GM18909 (cell line): Measurements from ENCODE around the gene STX12.
A peak's percentile ranks its signal among the peaks of the same experiment; 100 is the strongest.
"Not testable (repeated sequence)": the region's sequence is repeated elsewhere in the genome, so short reads cannot be mapped to it uniquely, and the experiment has no call there.

Source experiments
- ATAC-seq: cut with Tn5 transposase; IDR thresholded peaks from one replicate; pipeline ENCODE4 v1.9.1; 2021; ENCODE audit warnings: mild to moderate bottlenecking; ENCODE audit not compliant: unreplicated experiment, poor library complexity

Gene STX12

GRCh38 chr1:27863538-27863915 is 90.5 kb downstream of the STX12 start:
- ATAC-seq = no peak

GRCh38 chr1:27864264-27864895 is 91.4 kb downstream of the STX12 start:
- ATAC-seq = no peak

GRCh38 chr1:27865821-27866220 is 92.8 kb downstream of the STX12 start:
- ATAC-seq = no peak

- ATAC-seq = no peak
Observed at GRCh38 chr1:27868556-27868931, 95.5 kb downstream of the STX12 start.

- peak; percentile 41 for ATAC-seq
Observed at GRCh38 chr1:27868932-27869718, 96.1 kb downstream of the STX12 start.

- ATAC-seq = no peak
Observed at GRCh38 chr1:27869719-27870085, 96.7 kb downstream of the STX12 start.

- ATAC-seq = not testable (repeated sequence)
Observed at GRCh38 chr1:27871076-27871475, 98.1 kb downstream of the STX12 start.

GRCh38 chr1:27872059-27872801 is 99.2 kb downstream of the STX12 start, which contains the start of gene THEMIS2:
THEMIS2 (plus strand) TSS chr1:27872544; CDS start chr1:27872572, 28 bp downstream.
- peak; percentile 34 for ATAC-seq

- no peak for ATAC-seq
Observed at GRCh38 chr1:27872802-27873551, 100.0 kb downstream of the STX12 start.

- no peak for ATAC-seq
Observed at GRCh38 chr1:27873671-27874384, 100.8 kb downstream of the STX12 start.
